KBM-7 (cell line): ENCODE data around the gene ASAP2.

Experiments used
- DNase-seq: peaks from one replicate; pipeline ENCODE4 v3.0.0-alpha.2; 2015
- in situ Hi-C: fragments of 300-500 bp; cut with MboI; formaldehyde crosslinking; loops from 2 replicates; pipeline ENCODE4 v1.14.3; 2020; ENCODE audit warnings: low sequenced_read_pairs, low pct_unique_long_range_greater_than_20kb, mixed read lengths

Gene ASAP2

GRCh38 chr2:9329497-9329896 lies 122.9 kb downstream of the ASAP2 start:
- no peak for DNase-seq
- in situ Hi-C loops, result loop anchor here (25.0 kb wide), 1 partner anchor 192 kb away; no protein-coding TSS in a partner anchor

GRCh38 chr2:9330612-9331270 lies 124.1 kb downstream of the ASAP2 start:
- peak; percentile 42 for DNase-seq
- in situ Hi-C loops, result loop anchor here (25.0 kb wide), 1 partner anchor 193 kb away; no protein-coding TSS in a partner anchor

- in situ Hi-C loops, result loop anchor here (25.0 kb wide), 1 partner anchor 194 kb away; no protein-coding TSS in a partner anchor
- DNase-seq, result no peak
Measured at GRCh38 chr2:9331704-9332103, 125.1 kb downstream of the ASAP2 start.

GRCh38 chr2:9332136-9332852 lies 125.7 kb downstream of the ASAP2 start:
- in situ Hi-C loops, result loop anchor here (25.0 kb wide), 1 partner anchor 195 kb away; no protein-coding TSS in a partner anchor
- DNase-seq, result no peak

GRCh38 chr2:9332853-9333245 lies 126.2 kb downstream of the ASAP2 start:
- in situ Hi-C loops, result loop anchor here (25.0 kb wide), 1 partner anchor 196 kb away; no protein-coding TSS in a partner anchor
- DNase-seq, result no peak

- peak; percentile 68 for DNase-seq
- in situ Hi-C loops, result loop anchor here (25.0 kb wide), 1 partner anchor 196 kb away; no protein-coding TSS in a partner anchor
Measured at GRCh38 chr2:9333591-9334171, 127.1 kb downstream of the ASAP2 start.

- in situ Hi-C loops, result loop anchor here (25.0 kb wide), 1 partner anchor 197 kb away; no protein-coding TSS in a partner anchor
- no peak for DNase-seq
Measured at GRCh38 chr2:9334761-9335160, 128.1 kb downstream of the ASAP2 start.

GRCh38 chr2:9335322-9335832 lies 128.8 kb downstream of the ASAP2 start:
- in situ Hi-C loops, result loop anchor here (25.0 kb wide), 1 partner anchor 198 kb away; no protein-coding TSS in a partner anchor
- no peak for DNase-seq

- in situ Hi-C loops, result loop anchor here (25.0 kb wide), 1 partner anchor 199 kb away; no protein-coding TSS in a partner anchor
- peak; percentile 20 for DNase-seq
Measured at GRCh38 chr2:9336241-9336575, 129.6 kb downstream of the ASAP2 start.

- in situ Hi-C loops, result loop anchor here (25.0 kb wide), 1 partner anchor 199 kb away; no protein-coding TSS in a partner anchor
- no peak for DNase-seq
Measured at GRCh38 chr2:9336576-9337314, 130.1 kb downstream of the ASAP2 start.

- in situ Hi-C loops, result loop anchor here (25.0 kb wide), 1 partner anchor 201 kb away; no protein-coding TSS in a partner anchor
- DNase-seq, result no peak
Measured at GRCh38 chr2:9337901-9338300, 131.3 kb downstream of the ASAP2 start.

- in situ Hi-C loops, result loop anchor here (25.0 kb wide), 1 partner anchor 204 kb away; no protein-coding TSS in a partner anchor
- no peak for DNase-seq
Measured at GRCh38 chr2:9341337-9341887, 134.8 kb downstream of the ASAP2 start.

GRCh38 chr2:9342659-9343058 lies 136.0 kb downstream of the ASAP2 start:
- no peak for DNase-seq
- in situ Hi-C loops, result loop anchor here (25.0 kb wide), 1 partner anchor 205 kb away; no protein-coding TSS in a partner anchor

GRCh38 chr2:9343524-9343923 lies 136.9 kb downstream of the ASAP2 start:
- in situ Hi-C loops, result loop anchor here (25.0 kb wide), 1 partner anchor 206 kb away; no protein-coding TSS in a partner anchor
- no peak for DNase-seq

GRCh38 chr2:9344434-9344833 lies 137.8 kb downstream of the ASAP2 start:
- no peak for DNase-seq
- in situ Hi-C loops, result loop anchor here (25.0 kb wide), 1 partner anchor 207 kb away; no protein-coding TSS in a partner anchor

GRCh38 chr2:9345343-9345742 lies 138.7 kb downstream of the ASAP2 start:
- in situ Hi-C loops, result loop anchor here (25.0 kb wide), 1 partner anchor 208 kb away; no protein-coding TSS in a partner anchor
- no peak for DNase-seq

GRCh38 chr2:9345997-9346396 lies 139.4 kb downstream of the ASAP2 start:
- DNase-seq, result no peak
- in situ Hi-C loops, result loop anchor here (25.0 kb wide), 1 partner anchor 209 kb away; no protein-coding TSS in a partner anchor

GRCh38 chr2:9346885-9347284 lies 140.3 kb downstream of the ASAP2 start:
- no peak for DNase-seq
- in situ Hi-C loops, result loop anchor here (25.0 kb wide), 1 partner anchor 210 kb away; no protein-coding TSS in a partner anchor
